ENCODE measurements around the gene FRMD4A. TPM values are rescaled to one million over a fixed set of nuclear protein-coding genes. Genes with fewer than 3 reads are reported as not detected.

Gene FRMD4A
- total RNA-seq, 2 donors from 2014 or later: 22.3 to 22.4 TPM

DNA sequence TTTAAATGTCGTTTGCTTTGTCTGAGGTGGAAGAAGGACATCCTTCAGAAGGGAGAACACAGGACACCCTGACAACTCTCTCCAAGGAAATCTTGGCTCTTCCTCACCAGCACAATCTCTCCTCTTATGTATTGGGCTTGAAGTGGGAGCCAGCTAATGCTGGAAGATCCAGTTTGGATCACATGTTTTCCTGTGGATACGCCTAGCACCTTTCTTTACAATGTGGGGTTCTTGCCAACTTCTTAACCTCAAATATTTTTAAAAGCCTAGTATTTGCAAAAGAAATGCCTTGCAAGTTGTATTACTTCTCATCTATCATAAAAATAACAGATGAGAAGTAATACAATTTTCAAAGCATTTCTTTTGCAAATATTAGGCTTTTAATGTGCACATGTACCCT lies 76.4 kb downstream of the FRMD4A start:
- Histone ChIP-seq H3K27ac (ENCODE audit: low read depth, low read length) (no peak overlapping the region), H3K9ac (ENCODE audit: extremely low read depth, low read length, poor library complexity, severe bottlenecking) (no peak overlapping the region), H3K9me3 (ENCODE audit: control insufficient read depth, low read length) (peaks cover 22% of the 10 kb centered on the region), H3K4me1 (ENCODE audit: control insufficient read depth, insufficient read depth, low read length) (no peaks in the 10 kb centered on the region), H3K4me3 (ENCODE audit: low read length) (no peak overlapping the region), H3K27me3 (ENCODE audit: control insufficient read depth, insufficient read depth, low read length, poor library complexity, severe bottlenecking) (no peaks in the 10 kb centered on the region), H3K36me3 (ENCODE audit: control insufficient read depth, insufficient read depth, low read length) (no peaks in the 10 kb centered on the region)
- Mint-ChIP-seq H3K4me3 (no peak overlapping the region), H3K36me3 (ENCODE audit: low read depth) (no peaks in the 10 kb centered on the region), H3K4me1 (no peaks in the 10 kb centered on the region), H3K27me3 (ENCODE audit: insufficient read depth) (no peaks in the 10 kb centered on the region), H3K9me3 (peaks cover 19% of the 10 kb centered on the region), H3K27ac (no peak overlapping the region)
- 86 to 100% methylated on average over 1 to 2 of the region's 2 CpGs for WGBS, 2 experiments (ENCODE audit: insufficient coverage in 1 of 2, insufficient read length in 1 of 2)
- no peak for DNase-seq
- TF ChIP-seq, protein P1, sequence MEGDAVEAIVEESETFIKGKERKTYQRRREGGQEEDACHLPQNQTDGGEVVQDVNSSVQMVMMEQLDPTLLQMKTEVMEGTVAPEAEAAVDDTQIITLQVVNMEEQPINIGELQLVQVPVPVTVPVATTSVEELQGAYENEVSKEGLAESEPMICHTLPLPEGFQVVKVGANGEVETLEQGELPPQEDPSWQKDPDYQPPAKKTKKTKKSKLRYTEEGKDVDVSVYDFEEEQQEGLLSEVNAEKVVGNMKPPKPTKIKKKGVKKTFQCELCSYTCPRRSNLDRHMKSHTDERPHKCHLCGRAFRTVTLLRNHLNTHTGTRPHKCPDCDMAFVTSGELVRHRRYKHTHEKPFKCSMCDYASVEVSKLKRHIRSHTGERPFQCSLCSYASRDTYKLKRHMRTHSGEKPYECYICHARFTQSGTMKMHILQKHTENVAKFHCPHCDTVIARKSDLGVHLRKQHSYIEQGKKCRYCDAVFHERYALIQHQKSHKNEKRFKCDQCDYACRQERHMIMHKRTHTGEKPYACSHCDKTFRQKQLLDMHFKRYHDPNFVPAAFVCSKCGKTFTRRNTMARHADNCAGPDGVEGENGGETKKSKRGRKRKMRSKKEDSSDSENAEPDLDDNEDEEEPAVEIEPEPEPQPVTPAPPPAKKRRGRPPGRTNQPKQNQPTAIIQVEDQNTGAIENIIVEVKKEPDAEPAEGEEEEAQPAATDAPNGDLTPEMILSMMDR (conservative IDR thresholded peaks at IDR 0.05): no peak

DNA sequence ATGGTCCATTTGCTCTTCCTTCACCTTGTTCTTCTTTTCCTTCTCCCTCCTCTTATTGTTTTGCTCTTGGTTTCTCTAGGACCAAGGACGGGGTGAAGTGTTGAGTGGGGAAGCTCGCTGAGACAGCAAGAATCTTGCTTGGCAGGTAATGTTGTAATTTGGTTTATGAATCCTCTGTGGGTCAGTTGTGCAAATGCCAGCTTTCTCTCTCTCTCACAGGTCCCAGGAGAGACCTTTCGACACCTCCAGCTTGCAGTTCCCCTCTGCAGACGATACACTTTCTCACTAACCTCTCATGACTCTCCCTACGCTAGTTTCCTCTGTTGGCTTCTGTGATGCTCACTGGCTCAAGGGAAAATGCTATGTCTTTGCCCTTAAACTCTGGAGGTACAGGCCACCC lies 77.0 kb downstream of the FRMD4A start:
- no peak for DNase-seq
- Histone ChIP-seq H3K27ac (ENCODE audit: low read depth, low read length) (no peak overlapping the region), H3K27me3 (ENCODE audit: control insufficient read depth, insufficient read depth, low read length, poor library complexity, severe bottlenecking) (no peaks in the 10 kb centered on the region), H3K4me1 (ENCODE audit: control insufficient read depth, insufficient read depth, low read length) (no peaks in the 10 kb centered on the region), H3K4me3 (ENCODE audit: low read length) (no peak overlapping the region), H3K9me3 (ENCODE audit: control insufficient read depth, low read length) (peaks cover 19% of the 10 kb centered on the region), H3K9ac (ENCODE audit: extremely low read depth, low read length, poor library complexity, severe bottlenecking) (no peak overlapping the region), H3K36me3 (ENCODE audit: control insufficient read depth, insufficient read depth, low read length) (no peaks in the 10 kb centered on the region)
- Mint-ChIP-seq H3K4me3 (no peak overlapping the region), H3K27ac (no peak overlapping the region), H3K4me1 (no peaks in the 10 kb centered on the region), H3K27me3 (ENCODE audit: insufficient read depth) (no peaks in the 10 kb centered on the region), H3K36me3 (ENCODE audit: low read depth) (no peaks in the 10 kb centered on the region), H3K9me3 (peaks cover 19% of the 10 kb centered on the region)
- TF ChIP-seq, protein P1 (conservative IDR thresholded peaks at IDR 0.05): no peak
- WGBS, 2 experiments (ENCODE audit: insufficient coverage in 1 of 2, insufficient read length in 1 of 2): 89 to 90% methylated on average over 3 to 5 of the region's 5 CpGs

DNA sequence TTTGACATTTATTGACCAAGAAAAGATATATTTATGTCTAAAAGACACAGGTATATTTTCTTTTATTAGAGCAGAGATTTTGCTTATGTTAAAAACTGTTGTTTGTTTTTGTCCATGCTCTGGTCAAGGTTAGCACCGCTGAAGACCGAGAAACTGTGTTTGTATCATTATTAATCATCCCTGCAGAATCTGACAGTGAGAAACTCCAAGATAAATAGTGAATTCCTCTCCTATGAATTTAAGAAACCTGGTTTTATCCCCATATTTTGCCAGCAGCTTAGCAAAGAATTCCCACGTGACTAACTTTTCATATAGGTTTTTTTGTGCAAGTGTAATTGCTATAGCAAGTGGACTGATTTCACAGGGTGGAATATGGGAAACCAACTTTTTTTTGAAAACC lies 77.6 kb downstream of the FRMD4A start:
- Mint-ChIP-seq H3K9me3 (peaks cover 15% of the 10 kb centered on the region), H3K4me1 (no peaks in the 10 kb centered on the region), H3K4me3 (no peak overlapping the region), H3K27me3 (ENCODE audit: insufficient read depth) (no peaks in the 10 kb centered on the region), H3K36me3 (ENCODE audit: low read depth) (no peaks in the 10 kb centered on the region), H3K27ac (no peak overlapping the region)
- 91 to 100% methylated on average over 2 to 3 of the region's 3 CpGs for WGBS, 2 experiments (ENCODE audit: insufficient coverage in 1 of 2, insufficient read length in 1 of 2)
- Histone ChIP-seq H3K27me3 (ENCODE audit: control insufficient read depth, insufficient read depth, low read length, poor library complexity, severe bottlenecking) (no peaks in the 10 kb centered on the region), H3K4me3 (ENCODE audit: low read length) (no peak overlapping the region), H3K27ac (ENCODE audit: low read depth, low read length) (no peak overlapping the region), H3K9me3 (ENCODE audit: control insufficient read depth, low read length) (peaks cover 14% of the 10 kb centered on the region), H3K4me1 (ENCODE audit: control insufficient read depth, insufficient read depth, low read length) (no peaks in the 10 kb centered on the region), H3K9ac (ENCODE audit: extremely low read depth, low read length, poor library complexity, severe bottlenecking) (no peak overlapping the region), H3K36me3 (ENCODE audit: control insufficient read depth, insufficient read depth, low read length) (no peaks in the 10 kb centered on the region)
- DNase-seq: no peak
- TF ChIP-seq, protein P1 (conservative IDR thresholded peaks at IDR 0.05): no peak

Measured in endodermal cell (in vitro differentiated cells).